AG04450 (cell line): ENCODE data around the gene GABRB3. TPM values are rescaled to one million over a fixed set of nuclear protein-coding genes. Genes with fewer than 3 reads are reported as not detected.

Source experiments
- CTCF ChIA-PET: fragments of 300-600, 350-600 bp; formaldehyde crosslinking; extraction: SDS; loops from one replicate; lab custom pipeline; 2022; ENCODE audit warnings: antibody characterized with exemption, inconsistent platforms; lab: Charles Lee
- POLR2A ChIA-PET: fragments of 350-600 bp; formaldehyde crosslinking; extraction: SDS; loops from one replicate; lab custom pipeline; 2021; ENCODE audit warnings: antibody characterized with exemption, inconsistent platforms; lab: Yijun Ruan, JAX
- DNase-seq: peaks from one replicate; pipeline ENCODE4 v3.0.0-alpha.2; 2011; ENCODE audit warnings: low read depth, low spot score
- H3K27ac ChIP-seq: one replicate; pipeline ENCODE4 v1.5.1; 2012; ENCODE audit warnings: low read depth, low read length, control low read depth
- H3K27me3 ChIP-seq: one replicate; pipeline ENCODE4 v1.6.0; 2012; ENCODE audit warnings: low read length; ENCODE audit not compliant: control insufficient read depth, insufficient read depth
- H3K4me3 ChIP-seq: 2 replicates; pipeline ENCODE4 v1.5.1; 2011; ENCODE audit warnings: mild to moderate bottlenecking, low read depth, low read length, control low read depth
- H3K9me3 ChIP-seq: 2 replicates; pipeline ENCODE4 v1.5.1; 2012; ENCODE audit warnings: low read length; ENCODE audit not compliant: control insufficient read depth, insufficient read depth
- polyA plus RNA-seq: library from polyadenylated mRNA; depleted of rRNA; stranded (reverse); fragments of >200 nt; gene quantifications from 2 replicates; pipeline ENCODE4 v1.2.3, GENCODE V29; 2011
- TF ChIP-seq, protein P1 (sequence below): IDR thresholded peaks from 2 replicates; pipeline ENCODE4 v1.5.1; 2011; ENCODE audit warnings: low read depth, low read length, control low read depth, inconsistent platforms

GABRB3 gene
- polyA plus RNA-seq, 1 experiment, result 0.63 TPM

DNA sequence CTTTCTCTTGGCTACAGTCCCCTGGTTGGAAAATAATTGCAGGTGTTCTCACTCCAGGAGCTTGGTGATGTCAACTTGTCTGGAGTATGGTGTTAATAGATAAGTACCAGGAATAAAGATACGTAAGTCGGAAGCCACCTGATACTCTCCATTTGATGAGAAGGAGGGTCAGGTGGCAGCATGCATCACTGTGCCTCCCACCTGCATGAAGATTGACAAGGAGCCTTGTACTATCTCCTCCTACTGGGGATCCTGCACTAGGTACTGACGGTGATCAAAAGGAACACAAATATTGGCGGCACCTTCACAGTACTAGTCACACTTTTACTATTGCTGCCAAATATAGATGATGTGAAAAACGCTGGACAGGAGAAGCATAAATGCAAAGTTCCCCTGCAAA, 32.6 kb upstream of the GABRB3 start:
- POLR2A ChIA-PET, result no interaction called here
- H3K27me3 ChIP-seq, result no peaks in the 10 kb centered on the region
- TF ChIP-seq, protein P1, sequence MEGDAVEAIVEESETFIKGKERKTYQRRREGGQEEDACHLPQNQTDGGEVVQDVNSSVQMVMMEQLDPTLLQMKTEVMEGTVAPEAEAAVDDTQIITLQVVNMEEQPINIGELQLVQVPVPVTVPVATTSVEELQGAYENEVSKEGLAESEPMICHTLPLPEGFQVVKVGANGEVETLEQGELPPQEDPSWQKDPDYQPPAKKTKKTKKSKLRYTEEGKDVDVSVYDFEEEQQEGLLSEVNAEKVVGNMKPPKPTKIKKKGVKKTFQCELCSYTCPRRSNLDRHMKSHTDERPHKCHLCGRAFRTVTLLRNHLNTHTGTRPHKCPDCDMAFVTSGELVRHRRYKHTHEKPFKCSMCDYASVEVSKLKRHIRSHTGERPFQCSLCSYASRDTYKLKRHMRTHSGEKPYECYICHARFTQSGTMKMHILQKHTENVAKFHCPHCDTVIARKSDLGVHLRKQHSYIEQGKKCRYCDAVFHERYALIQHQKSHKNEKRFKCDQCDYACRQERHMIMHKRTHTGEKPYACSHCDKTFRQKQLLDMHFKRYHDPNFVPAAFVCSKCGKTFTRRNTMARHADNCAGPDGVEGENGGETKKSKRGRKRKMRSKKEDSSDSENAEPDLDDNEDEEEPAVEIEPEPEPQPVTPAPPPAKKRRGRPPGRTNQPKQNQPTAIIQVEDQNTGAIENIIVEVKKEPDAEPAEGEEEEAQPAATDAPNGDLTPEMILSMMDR, result no peak
- H3K4me3 ChIP-seq, result no peak overlapping the region
- CTCF ChIA-PET, result no interaction called here
- no peak overlapping the region for H3K27ac ChIP-seq
- peaks cover 23% of the 10 kb centered on the region for H3K9me3 ChIP-seq
- no peak for DNase-seq

DNA sequence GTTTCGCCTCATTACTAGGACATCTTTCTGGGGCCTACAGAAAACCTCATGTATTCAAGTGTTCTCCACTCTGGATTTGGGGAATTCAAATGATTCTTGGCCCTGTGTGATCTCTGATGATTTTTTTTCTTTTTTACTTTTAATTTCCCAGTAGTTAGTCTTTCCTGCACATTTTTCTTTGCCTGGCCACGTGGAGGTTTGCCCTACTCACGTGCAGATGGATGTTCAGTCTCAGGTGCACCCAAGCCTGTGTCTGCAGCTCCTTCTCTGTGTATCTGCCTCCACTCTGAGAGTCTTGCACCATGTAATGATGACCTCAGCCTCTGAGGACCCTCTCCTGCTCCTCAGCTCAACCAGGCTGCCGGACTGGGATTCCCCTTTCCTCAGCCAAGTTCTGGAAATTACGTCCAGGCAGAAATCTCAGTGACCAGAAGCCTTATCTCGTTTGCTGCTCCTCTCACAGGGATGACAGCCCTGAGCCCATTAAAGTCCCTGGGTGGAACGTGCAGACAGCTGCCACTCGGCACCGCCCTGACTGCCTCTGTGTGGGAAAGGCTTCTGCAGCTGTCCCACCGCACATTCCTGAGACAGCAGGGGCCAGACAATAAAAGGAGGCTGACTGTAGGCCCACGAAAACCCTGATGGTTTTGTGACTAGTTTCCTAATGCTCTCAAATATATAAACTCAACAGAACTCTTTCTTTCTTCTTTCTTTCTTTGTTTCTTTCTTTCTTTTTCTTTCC, 31.4 kb upstream of the GABRB3 start:
- no peak overlapping the region for H3K27ac ChIP-seq
- H3K9me3 ChIP-seq, result peaks cover 26% of the 10 kb centered on the region
- CTCF ChIA-PET, result no interaction called here
- TF ChIP-seq, protein P1, result no peak
- DNase-seq, result no peak
- no peak overlapping the region for H3K4me3 ChIP-seq
- H3K27me3 ChIP-seq, result no peaks in the 10 kb centered on the region
- POLR2A ChIA-PET, result no interaction called here

DNA sequence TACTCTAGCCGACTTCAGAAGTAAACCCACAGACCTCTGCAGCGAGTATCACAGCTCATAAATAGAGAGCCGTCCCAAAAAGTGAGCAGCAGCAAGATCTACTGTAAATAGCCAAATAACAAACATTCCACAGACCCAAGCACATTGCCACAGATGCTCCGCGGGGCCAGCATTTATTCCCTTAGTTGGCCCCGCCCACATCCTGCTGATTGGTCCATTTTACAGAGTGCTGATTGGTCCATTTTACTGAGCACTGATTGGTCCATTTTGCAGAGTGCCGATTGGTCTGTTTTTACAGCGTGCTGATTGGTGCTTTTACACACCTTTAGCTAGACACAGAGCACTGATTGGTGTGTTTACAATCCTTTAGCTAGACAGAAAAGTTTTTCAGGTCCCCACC, 17.3 kb upstream of the GABRB3 start:
- DNase-seq, result no peak
- POLR2A ChIA-PET, result no interaction called here
- no peak overlapping the region for H3K27ac ChIP-seq
- H3K27me3 ChIP-seq, result no peaks in the 10 kb centered on the region
- TF ChIP-seq, protein P1, result no peak
- CTCF ChIA-PET, result no interaction called here
- H3K4me3 ChIP-seq, result no peak overlapping the region
- H3K9me3 ChIP-seq, result peaks cover 9% of the 10 kb centered on the region

DNA sequence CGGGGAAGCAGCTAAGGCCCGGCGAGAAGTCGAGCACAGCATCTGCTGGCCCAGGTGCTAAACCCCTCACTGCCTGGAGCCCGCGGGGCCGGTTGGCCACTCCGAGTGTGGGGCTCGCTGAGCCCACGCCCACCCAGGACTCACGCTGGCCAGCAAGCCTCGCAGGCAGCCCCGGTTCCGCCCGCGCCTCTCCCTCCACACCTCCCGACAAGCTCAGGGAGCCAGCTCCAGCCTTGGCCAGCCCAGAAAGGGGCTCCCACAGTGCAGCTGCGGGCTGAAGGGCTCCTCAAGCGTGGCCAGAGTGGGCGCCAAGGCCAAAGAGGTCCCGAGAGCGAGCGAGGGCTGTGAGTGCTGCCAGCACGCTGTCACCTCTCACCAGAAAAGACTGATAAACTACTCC, 8.9 kb upstream of the GABRB3 start:
- POLR2A ChIA-PET, result no interaction called here
- H3K9me3 ChIP-seq, result peaks cover 10% of the 10 kb centered on the region

DNA sequence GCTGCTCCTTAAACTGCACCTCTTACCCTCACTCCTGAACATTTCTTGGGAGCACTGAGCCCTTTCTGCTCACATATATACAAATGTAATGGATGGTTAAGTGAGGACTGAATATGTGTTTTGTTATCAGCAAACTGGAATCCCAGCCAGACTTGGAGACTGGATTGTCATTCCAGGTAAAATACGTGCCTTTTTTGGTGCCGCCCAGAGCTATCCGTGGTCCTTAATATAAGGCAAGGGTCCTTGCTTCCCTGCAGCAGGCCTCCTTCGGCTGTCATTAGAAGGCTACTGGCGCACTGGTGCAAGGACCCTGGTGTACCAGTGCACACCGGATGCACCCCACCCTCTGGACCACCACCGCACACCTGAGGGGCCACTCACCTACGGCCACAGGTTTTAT, 1.1 kb upstream of the GABRB3 start:
- H3K9me3 ChIP-seq, result no peaks in the 10 kb centered on the region; the same call in 1 of the 2 replicates
- H3K27ac ChIP-seq, result no peak overlapping the region
- H3K27me3 ChIP-seq, result peaks cover 10% of the 10 kb centered on the region
- H3K4me3 ChIP-seq, result no peak overlapping the region
- ChIA-PET POLR2A (no interaction called here), CTCF (interaction anchor here (0.6 kb wide), 1 partner anchor 1265 kb away, joined by 3 read pairs; no protein-coding TSS in a partner anchor)
- DNase-seq, result no peak
- TF ChIP-seq, protein P1, result no peak

More for the DNA sequence above, 8.9 kb upstream of the GABRB3 start:
- TF ChIP-seq, protein P1, result no peak
- CTCF ChIA-PET, result no interaction called here
- H3K27me3 ChIP-seq, result no peaks in the 10 kb centered on the region
- no peak overlapping the region for H3K27ac ChIP-seq
- no peak for DNase-seq
- H3K4me3 ChIP-seq, result no peak overlapping the region
